Measurements from ENCODE around the gene IGSF22. TPM values are rescaled to one million over a fixed set of nuclear protein-coding genes. Genes with fewer than 3 reads are reported as not detected.

Gene IGSF22
- total RNA-seq, 1 donor from 2014 or later = 6.2 TPM

DNA sequence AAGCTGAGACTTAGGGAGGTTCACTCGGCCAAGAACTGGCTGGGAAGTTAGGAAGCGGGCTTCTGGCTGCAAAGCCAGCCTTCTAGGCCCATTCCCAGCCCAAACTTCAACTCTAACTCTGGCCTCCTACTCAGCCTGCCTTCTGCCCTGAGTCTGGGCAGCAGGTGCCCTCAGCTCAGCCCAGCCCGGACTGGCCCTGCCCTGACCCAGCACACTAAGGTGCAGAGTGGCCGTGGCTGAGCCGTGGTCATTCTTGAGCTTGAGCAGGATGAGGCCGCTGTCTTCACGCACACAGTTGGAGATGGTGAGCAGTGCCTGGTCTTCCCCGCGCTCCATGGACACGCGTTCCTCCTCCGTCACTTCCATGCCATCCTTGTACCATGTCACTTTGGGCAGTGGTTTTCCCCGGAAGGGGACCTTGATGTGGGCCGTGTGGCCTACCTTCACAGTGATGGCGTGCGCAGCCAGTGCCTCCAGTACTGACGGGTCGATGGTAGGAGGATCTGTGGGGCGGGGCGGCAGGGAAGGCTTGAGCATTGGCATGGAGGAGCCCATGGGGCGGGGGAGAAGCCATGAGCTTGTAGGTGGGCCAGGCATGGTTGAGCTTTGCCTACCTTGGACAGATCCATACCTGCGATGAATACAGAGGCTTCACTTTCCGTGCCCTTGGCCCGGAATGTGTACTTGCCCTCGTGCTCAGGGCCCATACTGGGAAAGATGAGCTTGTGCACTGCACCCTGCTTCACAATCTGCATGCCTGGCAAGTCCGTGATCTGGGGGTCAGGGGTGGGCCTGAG lies 12.1 kb downstream of the IGSF22 start:
- no peak for DNase-seq

DNA sequence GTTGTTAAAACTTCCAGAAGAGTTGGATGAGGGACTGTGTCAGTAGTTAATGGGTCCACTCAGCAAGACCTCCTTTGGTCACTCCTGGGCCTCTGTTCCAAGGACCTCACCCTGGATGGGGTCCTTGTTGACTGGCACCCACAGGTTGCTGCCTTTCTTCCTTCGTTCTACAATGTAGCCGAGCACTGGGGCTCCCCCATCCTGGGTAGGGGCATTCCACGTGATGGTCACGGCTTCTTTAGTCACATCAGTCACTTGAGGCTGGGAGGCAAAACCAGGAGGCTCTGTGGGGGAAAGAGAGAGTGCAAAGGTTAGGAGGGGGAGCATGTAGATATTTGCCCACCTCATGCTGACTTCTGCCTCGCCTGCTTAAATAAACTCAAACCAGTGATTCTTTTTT lies 15.4 kb downstream of the IGSF22 start:
- DNase-seq = no peak

DNA sequence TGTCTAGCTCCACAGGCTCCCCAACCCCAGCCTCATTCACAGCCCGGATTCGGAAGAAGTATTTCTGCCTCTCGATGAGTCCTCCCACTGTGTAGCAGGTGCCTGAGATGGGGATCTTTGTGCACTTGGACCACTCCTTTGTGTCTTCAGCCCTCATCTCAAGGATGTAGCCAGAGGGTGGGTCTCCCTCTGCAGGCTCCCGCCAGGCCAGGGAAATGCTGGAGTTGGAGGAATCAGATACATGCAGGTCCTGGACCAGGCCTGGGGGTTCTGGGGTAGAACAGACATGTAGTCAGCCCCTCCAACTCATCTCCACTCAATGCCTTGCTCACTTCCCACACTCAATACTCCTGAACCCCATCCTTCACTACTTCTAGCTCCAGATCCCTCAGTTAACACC lies 16.6 kb downstream of the IGSF22 start:
- no peak for DNase-seq

- DNase-seq = no peak
Observed at GRCh38 chr11:18707811-18708340, 18.1 kb downstream of the IGSF22 start.

GRCh38 chr11:18706330-18707243 lies 19.4 kb downstream of the IGSF22 start:
- peak; percentile 84 for DNase-seq

GRCh38 chr11:18705651-18706281 lies 20.2 kb downstream of the IGSF22 start:
- DNase-seq = peak; percentile 37

- DNase-seq = no peak
Observed at GRCh38 chr11:18704698-18705097, 21.3 kb downstream of the IGSF22 start.

DNA sequence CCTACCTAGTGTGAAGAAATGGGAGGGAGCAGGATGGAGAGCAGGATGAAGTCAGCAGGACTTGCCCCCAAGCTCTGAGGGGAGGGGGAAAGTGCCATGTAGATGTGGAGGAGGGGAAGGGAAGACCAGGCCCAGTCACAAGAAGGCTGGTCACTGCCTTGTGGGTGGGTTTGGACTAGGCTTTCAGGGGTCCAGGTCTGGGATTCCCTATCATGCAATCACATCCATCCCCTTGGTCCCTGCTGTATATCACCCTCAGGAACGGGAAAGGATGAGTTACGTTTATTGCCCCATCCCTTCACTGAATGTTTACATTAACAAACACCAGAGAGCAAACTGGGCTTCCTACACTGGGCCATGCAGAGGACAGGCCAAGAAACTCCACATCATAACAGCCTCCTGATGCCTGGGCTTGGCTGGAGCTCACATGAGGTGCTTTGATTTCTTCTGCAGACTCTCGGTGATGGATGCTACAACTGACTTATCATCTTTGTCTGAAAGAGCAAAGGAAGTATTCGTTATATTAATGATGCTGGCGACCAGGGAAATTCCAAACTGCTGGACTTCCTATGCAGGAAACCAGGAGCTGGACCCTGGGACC lies 21.8 kb downstream of the IGSF22 start:
- DNase-seq = no peak

DNA sequence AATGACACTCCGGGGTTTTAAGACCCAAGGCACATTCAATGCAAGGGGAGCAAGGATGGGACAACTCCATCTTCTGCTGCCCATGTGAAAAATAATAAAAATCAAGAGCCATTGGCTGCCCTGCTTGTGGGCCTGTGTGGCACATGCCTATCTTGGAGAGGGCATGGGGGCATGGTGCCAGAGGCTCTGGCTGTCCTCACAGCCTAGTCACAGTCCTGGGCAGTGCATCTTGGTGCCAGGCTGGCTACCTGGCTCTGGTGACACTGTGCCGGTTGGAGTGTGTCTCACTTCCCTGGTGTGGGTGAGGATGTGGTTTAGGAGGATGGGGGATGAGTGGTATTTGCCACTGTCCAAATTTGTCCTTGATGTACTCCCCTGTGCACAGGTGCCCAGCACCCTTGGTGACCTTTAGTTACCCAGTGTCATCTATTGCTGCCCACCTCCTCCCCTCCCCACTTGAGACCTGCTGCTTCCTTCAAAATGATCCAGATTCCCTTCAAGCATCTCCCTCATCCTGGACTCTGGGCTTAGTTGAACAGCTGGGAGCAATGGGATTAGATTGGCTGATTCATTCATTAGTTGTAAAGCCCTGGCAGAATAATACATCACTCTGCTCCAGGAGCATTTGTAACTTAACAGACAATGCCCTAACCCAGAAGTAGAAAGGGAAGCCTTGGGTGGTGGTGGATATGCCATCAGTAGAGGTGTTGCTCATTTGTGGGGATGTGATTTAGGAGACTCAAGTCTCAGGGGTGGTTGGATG lies 22.8 kb downstream of the IGSF22 start:
- DNase-seq = no peak

GRCh38 chr11:18701614-18702216 lies 24.3 kb downstream of the IGSF22 start:
- DNase-seq = no peak

- no peak for DNase-seq
Observed at GRCh38 chr11:18700872-18701271, 25.1 kb downstream of the IGSF22 start.

GRCh38 chr11:18700375-18700774 lies 25.6 kb downstream of the IGSF22 start:
- peak; percentile 19 for DNase-seq

- peak; percentile 38 for DNase-seq
Observed at GRCh38 chr11:18699848-18700261, 26.1 kb downstream of the IGSF22 start.

DNA sequence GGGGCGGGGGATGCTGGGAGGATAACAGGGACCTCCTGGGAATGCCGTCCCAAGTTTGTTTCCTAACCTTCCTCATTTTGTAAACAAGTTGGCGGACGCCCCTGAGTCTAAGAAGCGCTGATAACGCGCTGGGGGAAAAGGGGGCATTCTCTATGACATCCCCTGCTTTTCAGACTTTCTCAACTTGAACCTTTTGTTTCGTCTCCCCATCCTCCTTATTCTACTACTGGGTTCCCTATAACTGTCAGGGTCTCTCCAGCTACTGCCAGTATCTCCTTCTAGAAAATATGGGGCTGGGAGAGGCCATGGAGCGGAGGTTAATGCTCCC lies 26.8 kb downstream of the IGSF22 start:
- no peak for DNase-seq

GRCh38 chr11:18698341-18699268 lies 27.4 kb downstream of the IGSF22 start, which contains the start of gene TMEM86A:
TSS of gene TMEM86A (plus strand) at chr11:18698779. CDS start at chr11:18698887, 108 bp downstream.
- DNase-seq = peak; percentile 93

DNA sequence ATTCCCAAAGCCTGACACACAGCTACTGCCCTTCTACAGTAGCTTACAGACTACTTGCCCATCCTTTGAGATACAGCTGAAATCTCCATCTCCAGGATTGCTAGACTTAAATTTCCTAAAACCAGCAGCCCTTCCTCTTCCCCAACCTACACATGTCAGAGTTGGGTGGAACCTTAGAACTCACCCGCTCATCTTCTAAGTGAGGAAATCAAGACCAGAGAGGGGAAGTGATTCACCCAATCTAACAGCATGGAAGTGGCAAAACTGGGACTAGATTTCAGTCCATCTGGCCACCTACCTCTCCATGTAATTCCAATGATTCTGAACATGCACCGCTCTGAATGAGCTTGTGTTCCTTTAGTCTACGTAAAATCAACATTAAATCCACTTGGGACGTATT lies 28.4 kb downstream of the IGSF22 start:
- no peak for DNase-seq

- no peak for DNase-seq
Observed at GRCh38 chr11:18696638-18697225, 29.3 kb downstream of the IGSF22 start.

- no peak for DNase-seq
Observed at GRCh38 chr11:18692941-18693760, 32.8 kb downstream of the IGSF22 start.
